A549 (cell line): ENCODE measurements around the gene CHD1L. TPM values are rescaled to one million over a fixed set of nuclear protein-coding genes. Genes with fewer than 3 reads are reported as not detected.

Experiments
- ATAC-seq, 2 experiments: fragments of 200-7000 bp in 1 of 2; fragments of >200 bp in 1 of 2; cut with Nextera tagmentation in 1 of 2; cut with Tn5 transposase in 1 of 2; 3 replicates each; pipeline versions ENCODE4 v1.8.0 to v1.9.1; 2018 to 2020; ENCODE audit warnings: mild to moderate bottlenecking in 1 of 2, moderate library complexity in 1 of 2
- CTCF ChIA-PET: fragments of 300-600 bp; sonication (Branson Sonifier 250); formaldehyde crosslinking; extraction: SDS; loops from one replicate; lab custom pipeline; 2021; ENCODE audit warnings: antibody characterized with exemption, inconsistent platforms; lab: Yijun Ruan, JAX
- POLR2A ChIA-PET: fragments of 350-600 bp; formaldehyde crosslinking; extraction: SDS; loops from one replicate; lab custom pipeline; 2021; ENCODE audit warnings: antibody characterized with exemption, inconsistent platforms; lab: Yijun Ruan, JAX
- DNase-seq, 2 experiments: peaks; one replicate each; pipeline versions ENCODE4 v3.0.0 to v3.0.0-alpha.2; 2011 to 2016; ENCODE audit warnings: low read depth in 1 of 2, low spot score in 1 of 2
- FAIRE-seq: peaks from 2 replicates; lab custom pipeline; 2011; peaks lifted over from hg19 to GRCh38; lab: Jason Lieb, UNC
- H3K27ac ChIP-seq, 2 experiments: fragments of >200 bp; sonication (Bioruptor Twin); formaldehyde crosslinking; 3 replicates each; pipeline ENCODE4 v1.5.1; 2016 to 2017
- H3K4me1 ChIP-seq: fragments of >200 bp; sonication (Bioruptor Twin); formaldehyde crosslinking; 3 replicates; pipeline ENCODE4 v1.6.1; 2016
- H3K4me2 ChIP-seq: fragments of >200 bp; sonication (Bioruptor Twin); formaldehyde crosslinking; 3 replicates; pipeline ENCODE4 v1.6.1; 2016
- H3K4me3 ChIP-seq: fragments of >200 bp; sonication (Bioruptor Twin); formaldehyde crosslinking; 3 replicates; pipeline ENCODE4 v1.5.1; 2016
- H3K9me3 ChIP-seq: fragments of >200 bp; sonication (Bioruptor Twin); formaldehyde crosslinking; 3 replicates; pipeline ENCODE4 v1.6.1; 2016
- CEBPB ChIP-seq, 2 experiments: fragments of >200 bp in 1 of 2; sonication (Bioruptor Twin) in 1 of 2; formaldehyde crosslinking in 1 of 2; IDR thresholded peaks; 2 replicates each; pipeline ENCODE4 v1.6.1; 2012 to 2016
- CHD2 ChIP-seq: fragments of 150-350 bp; IDR thresholded peaks from 2 replicates; pipeline ENCODE4 v1.6.1; 2014; ENCODE audit warnings: low read length; ENCODE audit not compliant: partially characterized antibody
- CHD4 ChIP-seq: fragments of 200-600 bp; sonication (generic); IDR thresholded peaks from 2 replicates; pipeline ENCODE4 v1.6.1; 2016; ENCODE audit warnings: antibody characterized with exemption, mild to moderate bottlenecking, borderline replicate concordance
- EP300 ChIP-seq, 2 experiments: fragments of >200 bp; sonication (Bioruptor Twin); formaldehyde crosslinking; IDR thresholded peaks; 2 replicates in 1 of 2; 3 replicates in 1 of 2; pipeline ENCODE4 v1.6.1; 2016 to 2017
- FOXS1 ChIP-seq: fragments of 250-450 bp; sonication (Bioruptor Pico); IDR thresholded peaks from 2 replicates; pipeline ENCODE4 v1.5.0; 2020; ENCODE audit warnings: mild to moderate bottlenecking, moderate library complexity
- HOXB13 ChIP-seq: fragments of 250-450 bp; sonication (Bioruptor Pico); IDR thresholded peaks from 2 replicates; pipeline ENCODE4 v1.5.0; 2020; ENCODE audit warnings: low read depth, mild to moderate bottlenecking, moderate library complexity
- KDM5A ChIP-seq: fragments of 200-600 bp; sonication (generic); IDR thresholded peaks from 2 replicates; pipeline ENCODE4 v1.6.1; 2016; ENCODE audit warnings: antibody characterized with exemption, mild to moderate bottlenecking
- MAFK ChIP-seq: fragments of 450-650 bp; IDR thresholded peaks from 2 replicates; pipeline ENCODE4 v1.6.1; 2014; ENCODE audit not compliant: partially characterized antibody
- MAZ ChIP-seq: fragments of 150-350 bp; IDR thresholded peaks from 2 replicates; pipeline ENCODE4 v1.6.1; 2014; ENCODE audit warnings: antibody characterized with exemption, low read depth, low read length, borderline replicate concordance
- MYC ChIP-seq: IDR thresholded peaks from 2 replicates; pipeline ENCODE4 v1.6.1; 2012; ENCODE audit warnings: mild to moderate bottlenecking, inconsistent platforms, low read length, improper control_type of control experiment, borderline replicate concordance
- PHF8 ChIP-seq: fragments of 200-600 bp; sonication (generic); IDR thresholded peaks from 2 replicates; pipeline ENCODE4 v1.6.1; 2016; ENCODE audit warnings: low read depth, mild to moderate bottlenecking, antibody characterized with exemption, moderate library complexity, borderline replicate concordance
- RFX5 ChIP-seq: fragments of 450-650 bp; IDR thresholded peaks from 2 replicates; pipeline ENCODE4 v1.7.1; 2014; ENCODE audit warnings: antibody characterized with exemption, mild to moderate bottlenecking, moderate library complexity
- TP53 ChIP-seq: fragments of 250-450 bp; sonication (Bioruptor Pico); IDR thresholded peaks from 2 replicates; pipeline ENCODE4 v1.5.0; 2021; ENCODE audit warnings: mild to moderate bottlenecking, moderate library complexity
- ZNF302 ChIP-seq: fragments of 250-450 bp; sonication (Bioruptor Pico); IDR thresholded peaks from 2 replicates; pipeline ENCODE4 v1.9.0; 2021; ENCODE audit warnings: inconsistent platforms, mild to moderate bottlenecking, moderate library complexity
- WGBS: methylation state at CpG from one replicate; pipeline ENCODE4 v1.1.6; 2017; ENCODE audit errors: missing lambda C conversion rate; 5-methylcytosine and 5-hydroxymethylcytosine counted together
- polyA plus RNA-seq, 4 experiments: library from polyadenylated mRNA; depleted of rRNA in 3 of 4; stranded (reverse); fragments of >200 nt; fragmentation: RNase III in 1 of 4; extraction: RNeasy Plus Mini Kit Qiagen cat#74134 plus additional on column Dnase treatment in 1 of 4; gene quantifications; 2 replicates in 3 of 4; 3 replicates in 1 of 4; pipeline ENCODE4 v1.2.3, GENCODE V29; 2011 to 2017
- TF ChIP-seq, protein P1 (sequence below): IDR thresholded peaks from 2 replicates; pipeline ENCODE4 v1.6.1; 2012; ENCODE audit warnings: low read depth, borderline replicate concordance
- TF ChIP-seq, protein P2 (sequence below): fragments of 150-350 bp; IDR thresholded peaks from 2 replicates; pipeline ENCODE4 v1.6.1; 2014; ENCODE audit warnings: low read depth, mild to moderate bottlenecking, low read length
- TF ChIP-seq, protein P3 (sequence below): fragments of >200 bp; sonication (Bioruptor Twin); formaldehyde crosslinking; IDR thresholded peaks from 3 replicates; pipeline ENCODE4 v1.6.1; 2016

The CHD1L gene
- polyA plus RNA-seq, 2 of the 4 experiments (the other 2 are of a cell fraction): 37.0 to 61.2 TPM

DNA sequence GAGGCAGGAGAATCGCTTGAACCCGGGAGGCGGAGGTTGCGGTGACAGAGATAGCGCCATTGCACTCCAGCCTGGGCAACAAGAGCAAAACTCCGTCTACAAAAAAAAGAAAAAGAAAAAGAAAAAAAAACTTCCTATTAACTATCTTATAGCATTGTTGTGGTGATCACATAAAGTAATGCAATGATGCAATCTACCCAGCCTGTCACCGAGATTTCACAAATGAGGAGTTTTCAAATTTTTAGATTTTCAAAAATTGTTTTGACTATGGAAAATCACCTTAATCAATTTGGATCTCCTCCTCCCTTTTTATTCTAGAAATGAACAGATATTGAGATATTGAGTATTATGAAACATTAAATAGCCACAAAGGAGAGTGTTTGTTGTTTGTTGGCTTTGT, 25.3 kb upstream of the CHD1L start:
- H3K4me3 ChIP-seq: no peak overlapping the region
- no peak for FAIRE-seq
- ChIA-PET POLR2A (no interaction called here), CTCF (interaction anchor here (1.0 to 1.7 kb wide), 2 partner anchors 25 kb away, joined by 3 to 4 read pairs; partner anchors contain the start of gene CHD1L)
- no peak for DNase-seq
- H3K4me2 ChIP-seq: no peak overlapping the region
- WGBS: 88% methylated on average over 7 of the region's 7 CpGs
- H3K9me3 ChIP-seq: no peaks in the 10 kb centered on the region
- peaks cover 12% of the 10 kb centered on the region; the same call in 2 of the 3 replicates for H3K4me1 ChIP-seq
- no peak for TF ChIP-seq MYC
- no peak for TF ChIP-seq EP300 (IDR thresholded peaks at IDR 0.05)
- TF ChIP-seq CHD2: no peak
- TF ChIP-seq, protein P1, sequence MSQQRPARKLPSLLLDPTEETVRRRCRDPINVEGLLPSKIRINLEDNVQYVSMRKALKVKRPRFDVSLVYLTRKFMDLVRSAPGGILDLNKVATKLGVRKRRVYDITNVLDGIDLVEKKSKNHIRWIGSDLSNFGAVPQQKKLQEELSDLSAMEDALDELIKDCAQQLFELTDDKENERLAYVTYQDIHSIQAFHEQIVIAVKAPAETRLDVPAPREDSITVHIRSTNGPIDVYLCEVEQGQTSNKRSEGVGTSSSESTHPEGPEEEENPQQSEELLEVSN: no peak
- no peak for TF ChIP-seq CEBPB (IDR thresholded peaks at IDR 0.05)
- no peak for TF ChIP-seq MAFK
- no peak for TF ChIP-seq HOXB13 (CRISPR knock-in tag)
- no peak for TF ChIP-seq MAZ
- TF ChIP-seq, protein P2, sequence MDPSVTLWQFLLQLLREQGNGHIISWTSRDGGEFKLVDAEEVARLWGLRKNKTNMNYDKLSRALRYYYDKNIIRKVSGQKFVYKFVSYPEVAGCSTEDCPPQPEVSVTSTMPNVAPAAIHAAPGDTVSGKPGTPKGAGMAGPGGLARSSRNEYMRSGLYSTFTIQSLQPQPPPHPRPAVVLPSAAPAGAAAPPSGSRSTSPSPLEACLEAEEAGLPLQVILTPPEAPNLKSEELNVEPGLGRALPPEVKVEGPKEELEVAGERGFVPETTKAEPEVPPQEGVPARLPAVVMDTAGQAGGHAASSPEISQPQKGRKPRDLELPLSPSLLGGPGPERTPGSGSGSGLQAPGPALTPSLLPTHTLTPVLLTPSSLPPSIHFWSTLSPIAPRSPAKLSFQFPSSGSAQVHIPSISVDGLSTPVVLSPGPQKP: no peak
- H3K27ac ChIP-seq: no peak overlapping the region
- ATAC-seq: no peak

DNA sequence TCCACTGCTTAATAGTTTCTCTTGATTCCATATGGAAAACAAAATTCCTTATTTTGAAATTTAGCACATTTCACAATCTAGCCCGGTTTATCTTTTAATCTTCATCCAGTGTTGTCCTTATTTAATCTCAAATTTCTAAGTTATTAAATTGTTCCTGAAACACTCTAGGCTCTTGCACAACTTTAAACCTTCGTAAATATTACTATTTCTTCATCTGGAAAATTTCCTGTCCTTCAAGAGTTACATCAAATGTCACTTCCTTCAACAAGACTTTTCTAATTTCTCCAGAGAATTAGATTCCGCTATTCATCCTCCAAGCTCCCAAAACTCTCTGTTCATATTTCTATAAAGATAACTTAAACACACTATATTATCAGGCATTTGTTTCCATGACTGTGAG, 23.9 kb upstream of the CHD1L start:
- TF ChIP-seq CHD4: no peak
- TF ChIP-seq KDM5A: no peak
- no peak for TF ChIP-seq ZNF302 (CRISPR knock-in tag)
- no peak for TF ChIP-seq TP53 (CRISPR knock-in tag)
- no peak for TF ChIP-seq FOXS1 (CRISPR knock-in tag)
- TF ChIP-seq PHF8: no peak
- TF ChIP-seq, all 56 proteins: peak for 0
- WGBS: 35% methylated on average over 3 of the region's 3 CpGs
- Histone ChIP-seq H3K4me3 (no peak overlapping the region), H3K27ac (no peak overlapping the region), H3K4me1 (peaks cover 12% of the 10 kb centered on the region; the same call in 2 of the 3 replicates), H3K4me2 (no peak overlapping the region), H3K9me3 (no peaks in the 10 kb centered on the region)
- ATAC-seq: no peak
- ChIA-PET POLR2A (no interaction called here), CTCF (interaction anchor here (1.7 kb wide), 1 partner anchor 23 kb away, joined by 4 read pairs; the partner anchor contains the start of gene CHD1L)
- no peak for DNase-seq
- no peak for FAIRE-seq

DNA sequence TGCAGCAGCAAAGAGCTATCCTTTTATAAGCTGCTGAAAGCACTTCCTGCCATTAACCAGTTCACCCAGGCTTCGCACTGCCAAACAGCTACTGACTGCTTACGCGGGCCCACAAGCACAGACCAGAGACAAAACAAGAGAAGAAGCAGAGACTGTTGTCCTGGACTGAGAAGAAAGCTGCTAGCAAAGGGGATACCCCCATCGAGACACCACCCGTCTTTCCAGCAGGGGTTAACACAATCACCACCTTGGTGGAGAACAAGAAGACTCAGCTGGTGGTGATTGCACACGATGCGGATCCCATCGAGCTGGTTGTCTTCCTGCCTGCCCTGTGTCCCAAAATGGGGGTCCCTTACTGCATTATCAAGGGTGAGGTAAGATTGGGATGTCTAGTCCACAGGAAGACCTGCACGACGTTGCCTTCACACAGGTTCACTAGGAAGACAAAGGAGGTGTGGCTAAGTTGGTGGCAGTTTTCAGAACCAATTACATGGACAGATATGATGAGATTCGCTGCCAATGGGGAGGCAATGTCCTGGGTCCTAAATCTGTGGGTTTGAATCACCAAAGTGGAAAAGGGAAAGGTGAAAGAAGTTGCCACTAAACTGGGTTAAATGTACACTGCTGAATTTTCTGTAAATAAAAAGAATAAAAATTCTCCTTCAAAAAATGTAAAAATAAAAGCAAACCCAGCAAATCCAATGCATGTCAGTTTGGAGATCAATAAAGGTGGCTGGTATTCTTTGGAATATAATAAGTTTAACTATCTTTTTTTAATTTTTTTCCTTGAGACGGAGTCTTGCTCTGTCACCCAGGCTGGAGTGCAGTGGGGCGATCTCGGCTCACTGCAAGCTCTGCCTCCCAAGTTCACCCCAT, 18.5 kb upstream of the CHD1L start:
- ChIA-PET POLR2A (no interaction called here), CTCF (interaction anchor here (2.7 kb wide), 1 partner anchor 19 kb away, joined by 23 read pairs; the partner anchor contains the start of gene CHD1L)
- Histone ChIP-seq H3K9me3 (no peaks in the 10 kb centered on the region), H3K4me3 (no peak overlapping the region), H3K4me1 (no peaks in the 10 kb centered on the region), H3K4me2 (no peak overlapping the region), H3K27ac (no peak overlapping the region)
- WGBS: 85% methylated on average over 14 of the region's 14 CpGs
- no peak for DNase-seq
- TF ChIP-seq EP300 (IDR thresholded peaks at IDR 0.05) (no peak), RFX5 (no peak)
- TF ChIP-seq, protein P2: no peak
- TF ChIP-seq, protein P3, sequence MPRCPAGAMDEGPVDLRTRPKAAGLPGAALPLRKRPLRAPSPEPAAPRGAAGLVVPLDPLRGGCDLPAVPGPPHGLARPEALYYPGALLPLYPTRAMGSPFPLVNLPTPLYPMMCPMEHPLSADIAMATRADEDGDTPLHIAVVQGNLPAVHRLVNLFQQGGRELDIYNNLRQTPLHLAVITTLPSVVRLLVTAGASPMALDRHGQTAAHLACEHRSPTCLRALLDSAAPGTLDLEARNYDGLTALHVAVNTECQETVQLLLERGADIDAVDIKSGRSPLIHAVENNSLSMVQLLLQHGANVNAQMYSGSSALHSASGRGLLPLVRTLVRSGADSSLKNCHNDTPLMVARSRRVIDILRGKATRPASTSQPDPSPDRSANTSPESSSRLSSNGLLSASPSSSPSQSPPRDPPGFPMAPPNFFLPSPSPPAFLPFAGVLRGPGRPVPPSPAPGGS: no peak
- TF ChIP-seq, protein P1: no peak
- ATAC-seq: no peak
- no peak for FAIRE-seq
